ENCODE results near the gene PKNOX1. TPM values are rescaled to one million over a fixed set of nuclear protein-coding genes. Genes with fewer than 3 reads are reported as not detected.
"Not testable (repeated sequence)": the region's sequence is repeated elsewhere in the genome, so short reads cannot be mapped to it uniquely, and the experiment has no call there.

Gene PKNOX1
- total and polyA plus RNA-seq, 2 experiments from 2014 or later, result 8.1 to 10.5 TPM

DNA sequence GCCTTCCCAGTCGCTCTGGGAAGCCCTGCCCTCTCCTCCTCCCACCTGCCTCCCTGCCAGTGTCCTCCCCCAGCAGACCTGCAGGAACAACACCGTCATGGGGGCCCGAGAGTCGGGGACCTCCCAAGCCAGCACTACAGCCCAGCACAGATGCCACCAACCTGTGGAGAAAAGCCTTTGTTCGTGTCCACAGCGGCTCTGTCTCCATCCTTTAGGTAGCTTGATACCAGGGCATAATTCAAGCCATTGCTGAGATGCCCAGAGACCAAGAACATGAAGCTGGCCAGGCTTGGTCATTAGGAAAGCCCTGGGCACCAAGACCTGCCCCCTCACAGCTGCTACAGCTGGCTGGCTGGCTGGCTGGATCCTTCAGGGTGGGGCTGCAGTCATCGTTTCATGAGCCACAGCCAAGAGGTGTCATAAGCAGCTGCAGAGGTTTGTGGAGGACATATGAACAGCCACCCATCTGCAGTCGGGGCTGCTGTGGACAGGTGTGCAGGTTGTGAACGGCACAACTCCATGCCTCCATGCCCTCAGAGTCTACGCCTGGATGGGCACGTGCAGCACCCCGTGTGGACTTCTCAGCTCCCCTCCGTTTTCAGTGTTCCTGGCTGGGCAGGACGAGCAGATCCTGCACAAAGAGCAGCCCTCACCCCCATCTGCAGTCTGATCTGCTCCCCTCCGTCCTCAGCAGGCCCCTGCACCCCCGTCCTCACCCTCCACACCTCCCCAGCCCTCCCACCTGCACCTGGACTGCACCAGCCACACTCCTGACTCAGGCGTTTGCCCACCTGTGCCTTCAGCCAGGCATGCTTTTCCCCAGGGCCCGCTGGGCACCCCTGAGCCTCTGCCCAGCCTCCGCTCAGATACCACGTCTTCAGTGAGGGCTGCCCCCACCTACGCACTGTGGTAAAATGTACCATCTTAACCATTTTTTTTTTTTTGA, 71.8 kb downstream of the PKNOX1 start:
- not testable (repeated sequence) for H3K36me3 ChIP-seq; H3K9me3 ChIP-seq (ENCODE audit: low read depth); DNase-seq (ENCODE audit: low read depth in 1 of 2, low spot score in 1 of 2); H3K4me1 ChIP-seq (ENCODE audit: low read depth); H3K4me3 ChIP-seq; H3K27ac ChIP-seq; H3K27me3 ChIP-seq

DNA sequence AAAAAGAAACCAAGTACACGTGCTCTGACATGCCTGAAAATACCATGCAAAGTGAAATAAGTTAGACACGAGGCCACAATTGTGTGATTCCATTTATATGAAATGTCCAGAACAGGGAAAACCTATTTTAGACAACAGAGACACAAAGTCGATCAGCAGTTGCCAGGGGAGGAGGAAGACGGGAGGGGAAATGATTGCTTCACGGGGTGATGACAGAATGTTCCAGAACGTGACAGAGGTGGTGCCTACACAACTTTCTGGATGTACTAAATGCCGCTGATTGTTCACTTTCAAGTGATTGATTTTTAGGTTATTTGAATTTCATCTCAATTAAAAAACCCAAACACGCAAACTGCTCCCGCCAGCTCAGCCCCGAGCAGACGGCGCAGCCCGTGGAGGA, 78.8 kb downstream of the PKNOX1 start:
- not testable (repeated sequence) for H3K4me3 ChIP-seq; H3K36me3 ChIP-seq; H3K9me3 ChIP-seq (ENCODE audit: low read depth); H3K27ac ChIP-seq; DNase-seq (ENCODE audit: low read depth in 1 of 2, low spot score in 1 of 2); H3K27me3 ChIP-seq; H3K4me1 ChIP-seq (ENCODE audit: low read depth)

DNA sequence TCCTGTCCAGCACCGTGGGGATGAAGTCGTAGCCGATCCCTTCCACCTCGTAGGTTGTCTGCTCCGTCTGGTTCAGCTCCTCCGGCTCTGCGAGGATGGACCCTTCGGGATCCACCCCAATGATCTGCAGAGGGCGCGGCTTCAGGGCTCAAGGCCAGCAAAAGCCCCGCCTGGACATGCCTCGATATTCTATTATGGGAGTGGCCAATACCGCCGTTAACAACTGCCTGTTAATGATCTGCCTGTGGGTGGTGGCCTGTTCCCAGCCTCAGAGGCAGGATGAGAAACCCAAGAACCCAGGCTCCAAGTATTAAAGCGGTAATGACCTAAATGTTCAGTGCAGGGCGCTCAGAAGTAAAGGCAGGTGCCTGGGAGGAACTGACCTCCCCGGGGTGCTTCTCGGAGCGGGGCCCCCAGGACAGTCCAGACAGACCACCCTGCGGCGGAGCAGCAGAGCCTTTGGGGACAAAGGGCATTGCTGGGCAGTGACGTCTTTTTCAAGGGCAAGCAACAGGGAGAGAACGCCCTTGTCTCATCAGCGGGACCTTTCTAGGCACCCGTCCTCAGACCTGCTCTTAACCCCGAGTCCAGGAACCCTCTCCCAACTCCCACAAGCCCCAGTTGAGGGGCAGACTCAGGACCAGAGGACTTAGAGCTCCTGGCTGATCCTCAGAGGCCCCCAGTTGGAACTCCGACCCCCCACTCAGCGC, 88.7 kb downstream of the PKNOX1 start:
- not testable (repeated sequence) for H3K4me1 ChIP-seq (ENCODE audit: low read depth); H3K4me3 ChIP-seq; DNase-seq (ENCODE audit: low read depth in 1 of 2, low spot score in 1 of 2); H3K27me3 ChIP-seq; H3K36me3 ChIP-seq; H3K9me3 ChIP-seq (ENCODE audit: low read depth); H3K27ac ChIP-seq

DNA sequence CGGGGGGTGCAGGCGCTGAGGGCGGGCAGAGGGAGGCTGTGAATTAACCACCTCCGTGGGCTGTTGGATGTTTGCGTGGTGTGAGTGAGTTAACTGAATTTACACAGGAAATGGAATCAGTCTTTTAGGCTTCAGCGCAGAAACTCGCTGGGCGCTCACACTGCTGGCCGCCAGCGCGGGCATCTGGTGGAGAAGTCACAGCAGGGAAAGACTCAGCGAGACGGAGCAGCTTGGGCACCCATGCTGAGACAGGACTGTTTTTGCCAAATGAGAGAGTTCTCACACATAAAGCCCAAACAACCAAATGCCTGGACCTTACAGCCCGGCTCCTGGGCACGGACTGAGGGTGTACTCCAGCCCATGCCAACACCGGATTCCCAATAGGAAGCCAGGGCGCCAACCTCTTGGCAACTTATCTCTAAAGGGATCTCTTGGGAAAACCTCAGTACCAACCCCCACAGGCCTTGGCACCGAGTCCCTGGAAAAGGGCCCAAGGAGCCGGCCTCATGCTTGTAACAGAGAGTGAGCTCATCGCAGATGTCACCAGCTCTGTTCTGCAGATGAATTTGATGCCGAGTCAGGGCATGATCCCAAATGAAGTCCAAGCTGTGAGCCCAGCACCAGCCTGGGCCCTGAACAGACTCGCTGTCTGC, 90.0 kb downstream of the PKNOX1 start:
- not testable (repeated sequence) for H3K4me1 ChIP-seq (ENCODE audit: low read depth); DNase-seq (ENCODE audit: low read depth in 1 of 2, low spot score in 1 of 2); H3K36me3 ChIP-seq; H3K9me3 ChIP-seq (ENCODE audit: low read depth); H3K27ac ChIP-seq; H3K4me3 ChIP-seq; H3K27me3 ChIP-seq

DNA sequence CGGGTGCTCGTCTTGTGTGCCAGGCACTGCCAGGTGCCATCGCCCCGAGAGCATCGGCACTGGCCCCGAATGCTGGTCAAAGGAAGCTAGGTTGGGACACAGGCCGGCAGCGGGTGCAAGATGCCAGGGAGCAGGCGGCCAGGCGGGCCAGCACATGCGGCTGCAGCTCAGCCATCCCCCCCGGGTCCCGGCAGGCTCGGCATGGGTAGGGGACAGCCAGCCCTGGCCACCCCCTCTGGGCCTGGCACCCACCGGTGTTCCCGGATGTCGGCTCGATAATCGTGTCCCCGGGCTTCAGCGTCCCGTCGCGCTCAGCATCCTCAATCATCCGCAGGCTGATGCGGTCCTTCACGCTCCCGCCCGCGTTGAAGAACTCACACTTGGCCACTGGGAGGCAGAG, 91.6 kb downstream of the PKNOX1 start:
- H3K27ac ChIP-seq; H3K27me3 ChIP-seq; DNase-seq (ENCODE audit: low read depth in 1 of 2, low spot score in 1 of 2); H3K36me3 ChIP-seq; H3K9me3 ChIP-seq (ENCODE audit: low read depth); H3K4me3 ChIP-seq; H3K4me1 ChIP-seq (ENCODE audit: low read depth): not testable (repeated sequence)

DNA sequence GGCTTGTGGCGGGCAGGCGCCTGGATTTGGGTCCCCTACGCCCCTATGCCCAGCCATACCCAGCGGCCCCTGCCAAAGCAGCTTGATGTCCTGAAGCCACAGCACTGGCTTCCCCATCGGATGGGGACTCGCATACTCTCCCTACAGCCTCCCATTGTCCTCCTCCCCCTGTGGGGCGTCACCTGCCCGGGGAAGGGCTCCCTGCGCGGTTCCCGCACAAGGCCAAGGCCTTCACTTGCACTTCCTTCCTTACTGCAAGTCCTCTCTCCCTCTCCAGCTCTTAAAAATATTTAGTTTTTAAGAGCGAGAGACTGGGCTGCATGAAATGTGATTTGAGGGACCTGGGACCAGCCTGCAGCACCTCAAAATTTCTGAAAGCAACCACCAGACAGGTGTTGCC, 92.3 kb downstream of the PKNOX1 start:
- DNase-seq (ENCODE audit: low read depth in 1 of 2, low spot score in 1 of 2); H3K36me3 ChIP-seq; H3K4me3 ChIP-seq; H3K27ac ChIP-seq; H3K4me1 ChIP-seq (ENCODE audit: low read depth); H3K9me3 ChIP-seq (ENCODE audit: low read depth); H3K27me3 ChIP-seq: not testable (repeated sequence)

DNA sequence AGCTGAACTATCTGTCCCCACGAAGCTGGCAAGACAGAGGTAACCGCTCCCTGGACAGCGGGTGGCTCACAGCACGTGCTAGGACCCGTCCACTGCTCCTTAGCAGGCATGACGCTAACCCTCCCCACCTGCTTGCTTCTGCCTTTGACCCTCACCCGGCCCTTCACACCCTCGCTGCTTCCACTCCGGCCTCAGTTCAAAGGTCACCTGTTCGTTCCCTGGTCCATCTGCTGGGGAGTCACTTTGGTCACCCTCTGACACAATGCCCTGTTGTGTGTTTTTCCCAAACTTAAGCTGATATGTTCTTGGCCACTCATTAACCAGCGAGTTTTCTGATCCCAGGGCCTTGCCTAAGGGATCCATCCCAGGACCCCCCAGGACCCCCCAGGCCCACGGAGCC, 93.7 kb downstream of the PKNOX1 start:
- H3K9me3 ChIP-seq (ENCODE audit: low read depth); H3K36me3 ChIP-seq; H3K27ac ChIP-seq; H3K4me3 ChIP-seq; DNase-seq (ENCODE audit: low read depth in 1 of 2, low spot score in 1 of 2); H3K27me3 ChIP-seq; H3K4me1 ChIP-seq (ENCODE audit: low read depth): not testable (repeated sequence)

DNA sequence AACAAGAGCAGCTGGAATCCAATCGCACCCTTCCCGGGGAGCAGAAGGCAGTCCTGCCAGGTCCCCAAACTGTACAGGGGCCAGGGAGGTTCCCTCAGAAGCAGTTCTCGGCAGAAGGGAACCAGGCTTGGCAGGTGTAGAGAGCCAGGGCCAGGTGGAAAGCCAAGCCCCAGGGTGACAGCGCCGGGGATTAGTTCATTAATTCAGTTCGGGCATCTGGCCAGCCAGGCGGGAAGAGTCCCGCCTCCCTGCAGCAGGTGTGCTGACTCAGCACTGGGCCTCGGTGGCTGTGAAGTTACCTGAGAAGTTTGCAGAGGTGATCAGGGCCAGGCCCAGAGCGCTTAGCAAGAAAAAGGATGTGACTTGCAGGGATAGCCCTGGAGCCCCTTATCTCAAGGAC, 95.3 kb downstream of the PKNOX1 start:
- not testable (repeated sequence) for H3K27me3 ChIP-seq; H3K27ac ChIP-seq; H3K36me3 ChIP-seq; H3K9me3 ChIP-seq (ENCODE audit: low read depth); DNase-seq (ENCODE audit: low read depth in 1 of 2, low spot score in 1 of 2); H3K4me1 ChIP-seq (ENCODE audit: low read depth); H3K4me3 ChIP-seq

DNA sequence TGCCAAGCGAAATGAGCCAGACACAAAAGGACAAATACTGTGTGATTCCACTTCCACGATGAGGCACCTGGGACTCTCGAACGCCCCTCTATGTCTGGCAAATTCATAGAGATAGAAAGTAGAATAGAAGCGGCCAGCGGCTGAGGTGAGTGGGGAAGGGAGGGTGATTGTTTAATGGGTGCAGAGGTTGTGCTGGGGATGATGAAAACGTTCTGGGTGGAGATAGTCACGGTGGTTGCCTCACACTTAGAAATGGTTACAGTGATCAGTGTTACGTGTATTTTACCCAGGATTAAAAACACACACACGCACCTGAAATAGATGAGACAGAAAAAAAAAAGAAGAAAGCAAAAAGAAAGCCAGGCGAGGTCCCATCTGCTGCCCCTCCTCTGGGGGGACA, 98.4 kb downstream of the PKNOX1 start:
- not testable (repeated sequence) for H3K36me3 ChIP-seq; H3K4me3 ChIP-seq; H3K4me1 ChIP-seq (ENCODE audit: low read depth); H3K27ac ChIP-seq; H3K9me3 ChIP-seq (ENCODE audit: low read depth); DNase-seq (ENCODE audit: low read depth in 1 of 2, low spot score in 1 of 2); H3K27me3 ChIP-seq

DNA sequence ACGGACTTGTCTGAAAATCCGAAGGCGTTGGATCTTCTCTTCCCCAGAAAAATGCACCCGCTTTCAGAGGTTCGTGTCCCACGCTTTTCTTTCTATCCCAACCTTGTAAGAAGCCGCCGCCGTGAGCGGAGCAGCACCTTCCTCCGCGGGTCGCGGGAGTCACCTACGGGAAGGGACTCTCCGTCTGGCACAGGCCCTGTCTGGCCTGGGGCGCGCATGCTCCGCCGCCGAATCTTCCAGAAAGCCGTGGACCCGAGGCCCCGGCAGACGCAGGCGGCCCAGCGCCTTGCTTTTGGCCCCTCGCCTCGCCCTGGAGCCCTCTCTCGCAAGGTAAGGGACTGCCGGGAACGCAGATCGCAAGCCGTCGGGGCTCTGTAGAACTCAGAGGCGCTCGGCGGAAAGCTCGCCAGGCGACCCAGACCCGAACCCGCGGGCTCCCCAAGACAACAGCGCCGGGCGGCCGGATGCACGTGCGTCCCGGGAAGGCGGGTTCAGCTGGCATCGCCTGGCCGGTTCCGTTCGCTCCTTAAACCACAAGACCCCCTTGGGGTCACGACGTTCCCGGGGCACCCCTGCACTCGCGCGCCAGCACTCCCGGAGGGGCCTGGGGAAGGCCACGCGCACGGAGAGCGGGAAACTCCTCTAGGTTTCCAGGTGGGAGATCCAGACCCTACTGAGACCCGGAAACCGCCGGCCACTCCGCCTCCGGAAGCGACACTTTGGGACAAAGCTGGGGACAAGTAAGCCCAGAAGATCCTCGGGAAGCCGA, 100.2 kb downstream of the PKNOX1 start:
- H3K27ac ChIP-seq; H3K4me3 ChIP-seq; H3K36me3 ChIP-seq; H3K27me3 ChIP-seq; H3K9me3 ChIP-seq (ENCODE audit: low read depth); H3K4me1 ChIP-seq (ENCODE audit: low read depth); DNase-seq (ENCODE audit: low read depth in 1 of 2, low spot score in 1 of 2): not testable (repeated sequence)

DNA sequence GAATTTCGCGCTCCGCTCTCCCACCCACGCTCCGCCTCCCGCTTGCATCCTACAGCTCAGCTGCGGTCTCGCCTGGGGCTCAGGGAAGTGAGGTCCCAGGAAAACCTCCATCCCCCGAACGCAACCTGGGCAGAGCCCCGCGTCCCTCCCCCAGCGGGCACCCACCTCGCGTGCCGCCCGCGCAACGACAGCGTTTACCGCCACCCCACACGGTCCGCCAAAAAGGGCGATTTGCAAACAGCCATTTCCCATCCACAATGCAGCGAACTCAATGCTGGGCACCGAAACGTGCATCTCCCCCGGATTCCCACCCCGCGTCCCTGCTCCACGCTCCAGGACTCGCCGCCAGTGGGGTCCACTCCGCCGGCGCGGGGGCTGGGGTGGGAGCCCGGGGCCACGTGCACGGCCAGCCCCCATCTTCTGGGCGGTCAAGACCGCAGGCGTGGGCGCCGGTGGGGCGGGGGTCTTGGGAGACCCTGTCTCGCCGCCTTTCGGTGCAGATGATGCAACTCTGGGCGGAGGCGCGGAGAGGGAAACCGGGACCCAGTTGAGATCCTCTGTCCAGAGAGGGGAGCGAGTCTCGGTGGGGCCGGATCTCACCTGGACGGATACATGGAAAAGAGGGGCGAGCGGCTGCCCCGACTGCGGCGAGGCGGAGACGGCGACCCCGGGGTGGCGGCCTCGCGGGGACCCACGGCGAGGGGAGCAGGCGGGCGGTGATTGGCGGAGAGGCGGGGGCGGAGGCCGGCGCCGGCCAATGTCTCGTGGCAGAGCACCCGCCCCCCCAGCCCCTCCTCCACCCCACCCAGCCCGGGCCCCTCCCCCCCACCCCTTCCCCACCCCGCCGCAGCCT, 101.0 kb downstream of the PKNOX1 start, which contains the start of gene CBS:
CBS (minus strand) TSS at position 666 of the 853 bp plus-strand sequence. CDS start 3,642 bp downstream, outside the sequence.
- not testable (repeated sequence) for H3K36me3 ChIP-seq; H3K27me3 ChIP-seq; H3K9me3 ChIP-seq (ENCODE audit: low read depth); H3K4me3 ChIP-seq; H3K4me1 ChIP-seq (ENCODE audit: low read depth); H3K27ac ChIP-seq; DNase-seq (ENCODE audit: low read depth in 1 of 2, low spot score in 1 of 2)

DNA sequence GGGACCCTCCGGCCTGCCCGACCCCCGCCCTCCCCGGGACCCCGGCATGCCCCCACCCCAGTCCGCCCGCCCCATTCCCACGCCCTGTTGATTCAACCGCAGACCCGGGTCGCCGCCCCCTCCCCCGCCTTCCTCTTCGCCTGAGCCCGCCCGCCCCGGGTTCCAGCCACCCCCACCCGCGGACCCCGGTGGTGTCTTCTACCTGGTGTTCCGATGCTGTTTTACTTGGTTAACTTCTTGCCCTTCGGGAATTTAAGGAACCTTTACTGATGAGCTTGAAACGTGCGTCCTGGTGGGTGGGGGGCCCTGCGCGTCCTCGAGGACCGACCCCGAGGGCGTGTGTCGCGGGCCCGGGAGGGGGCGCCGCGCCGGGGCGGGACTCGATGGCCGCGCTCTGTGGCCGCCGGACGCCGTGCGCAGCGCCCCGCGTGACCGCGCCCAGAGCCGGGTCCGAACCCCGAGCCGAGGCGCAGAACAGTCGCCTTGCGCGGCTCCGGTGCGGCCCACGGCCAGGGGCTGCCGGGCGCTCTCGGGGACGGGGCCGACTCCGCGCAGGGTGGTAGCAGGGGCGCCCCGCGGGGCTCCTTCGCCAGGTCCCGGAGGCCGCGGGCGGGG, 101.8 kb downstream of the PKNOX1 start:
- H3K4me1 ChIP-seq (ENCODE audit: low read depth); H3K36me3 ChIP-seq; DNase-seq (ENCODE audit: low read depth in 1 of 2, low spot score in 1 of 2); H3K4me3 ChIP-seq; H3K9me3 ChIP-seq (ENCODE audit: low read depth); H3K27me3 ChIP-seq; H3K27ac ChIP-seq: not testable (repeated sequence)
